Mucosa of stomach (tissue), 1 donor: ENCODE results near the gene STK32A.

Experiments
- H3K27me3 ChIP-seq: one replicate; pipeline ENCODE4 v1.7.0; 2013; ENCODE audit warnings: mild to moderate bottlenecking, low read length; ENCODE audit not compliant: control insufficient read depth, insufficient read depth
- H3K36me3 ChIP-seq: one replicate; pipeline ENCODE4 v1.7.0; 2013; ENCODE audit warnings: low read length; ENCODE audit not compliant: control insufficient read depth, insufficient read depth
- H3K4me1 ChIP-seq: one replicate; pipeline ENCODE4 v1.7.0; 2013; ENCODE audit warnings: mild to moderate bottlenecking, low read length; ENCODE audit not compliant: control insufficient read depth, insufficient read depth
- H3K4me3 ChIP-seq: one replicate; pipeline ENCODE4 v1.7.0; 2013; ENCODE audit warnings: low read length
- H3K9ac ChIP-seq: one replicate; pipeline ENCODE4 v1.7.0; 2013; ENCODE audit warnings: mild to moderate bottlenecking, low read length, moderate library complexity
- H3K9me3 ChIP-seq: one replicate; pipeline ENCODE4 v1.7.0; 2013; ENCODE audit warnings: mild to moderate bottlenecking, low read length, moderate library complexity; ENCODE audit not compliant: control insufficient read depth
- donor health status: Pancreatic carcinoma.

STK32A gene

DNA sequence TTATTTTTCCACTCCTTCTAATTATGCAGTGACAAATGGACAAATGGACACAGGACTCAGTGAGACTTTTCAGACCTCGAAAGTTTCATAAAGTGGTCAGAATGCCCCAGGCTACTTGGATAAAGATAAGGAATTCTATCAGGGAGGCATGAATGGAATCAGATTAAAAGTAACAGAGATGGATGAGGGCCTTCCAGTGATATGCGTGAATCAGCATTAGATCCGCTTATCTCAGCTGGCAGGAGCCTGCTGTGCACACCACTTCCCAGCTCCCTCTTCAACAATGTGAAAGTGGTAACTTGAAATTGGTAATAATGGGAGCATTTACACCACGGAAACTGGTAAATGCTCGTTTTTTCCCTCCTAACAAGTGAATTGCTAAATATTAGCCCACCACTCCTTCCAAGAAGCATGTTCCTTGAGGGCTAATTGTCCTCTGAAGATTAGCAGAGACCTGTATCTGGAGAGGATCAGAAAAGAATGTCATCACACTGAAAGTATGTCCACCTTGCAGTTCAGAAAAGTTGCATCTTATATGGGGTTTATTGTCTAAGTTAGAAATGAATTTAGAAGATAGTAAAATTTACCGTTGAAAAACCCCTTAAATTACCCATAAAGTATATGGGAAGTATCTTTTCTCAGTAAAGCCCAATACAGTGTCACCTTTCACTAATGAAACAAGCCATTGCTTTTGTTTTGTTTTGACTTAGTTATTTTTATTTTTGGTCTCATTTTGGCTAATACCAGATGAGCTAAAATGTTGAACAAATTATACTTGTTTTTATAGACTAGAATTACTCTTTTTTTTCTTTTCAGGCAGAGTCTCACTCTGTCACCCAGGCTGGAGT, 149.7 kb downstream of the STK32A start:
- no peaks in the 10 kb centered on the region for H3K36me3 ChIP-seq
- H3K27me3 ChIP-seq = no peaks in the 10 kb centered on the region
- no peaks in the 10 kb centered on the region for H3K4me1 ChIP-seq
- no peaks in the 10 kb centered on the region for H3K9me3 ChIP-seq
- no peak overlapping the region for H3K9ac ChIP-seq
- no peak overlapping the region for H3K4me3 ChIP-seq

DNA sequence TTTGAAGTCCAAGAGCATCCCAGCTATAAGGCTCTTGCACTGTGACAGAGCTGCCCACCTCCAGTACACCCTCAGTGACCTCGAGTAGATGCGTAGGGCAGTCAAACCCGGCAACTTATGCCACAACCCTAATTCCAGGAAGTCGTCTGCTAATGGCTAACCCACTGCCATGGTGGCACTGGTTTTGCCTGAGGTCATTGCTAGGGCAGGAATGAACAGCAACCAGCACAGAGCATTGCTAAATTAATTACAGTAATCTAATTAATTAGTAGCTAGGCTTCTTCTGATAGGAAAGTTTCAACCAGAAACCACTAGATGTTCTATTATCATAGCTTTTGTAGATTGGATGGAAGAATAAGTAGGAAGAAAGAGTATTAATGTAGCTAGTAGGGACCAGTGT, 152.3 kb downstream of the STK32A start:
- no peak overlapping the region for H3K9ac ChIP-seq
- H3K36me3 ChIP-seq = no peaks in the 10 kb centered on the region
- H3K4me3 ChIP-seq = no peak overlapping the region
- H3K9me3 ChIP-seq = no peaks in the 10 kb centered on the region
- no peaks in the 10 kb centered on the region for H3K27me3 ChIP-seq
- no peaks in the 10 kb centered on the region for H3K4me1 ChIP-seq

DNA sequence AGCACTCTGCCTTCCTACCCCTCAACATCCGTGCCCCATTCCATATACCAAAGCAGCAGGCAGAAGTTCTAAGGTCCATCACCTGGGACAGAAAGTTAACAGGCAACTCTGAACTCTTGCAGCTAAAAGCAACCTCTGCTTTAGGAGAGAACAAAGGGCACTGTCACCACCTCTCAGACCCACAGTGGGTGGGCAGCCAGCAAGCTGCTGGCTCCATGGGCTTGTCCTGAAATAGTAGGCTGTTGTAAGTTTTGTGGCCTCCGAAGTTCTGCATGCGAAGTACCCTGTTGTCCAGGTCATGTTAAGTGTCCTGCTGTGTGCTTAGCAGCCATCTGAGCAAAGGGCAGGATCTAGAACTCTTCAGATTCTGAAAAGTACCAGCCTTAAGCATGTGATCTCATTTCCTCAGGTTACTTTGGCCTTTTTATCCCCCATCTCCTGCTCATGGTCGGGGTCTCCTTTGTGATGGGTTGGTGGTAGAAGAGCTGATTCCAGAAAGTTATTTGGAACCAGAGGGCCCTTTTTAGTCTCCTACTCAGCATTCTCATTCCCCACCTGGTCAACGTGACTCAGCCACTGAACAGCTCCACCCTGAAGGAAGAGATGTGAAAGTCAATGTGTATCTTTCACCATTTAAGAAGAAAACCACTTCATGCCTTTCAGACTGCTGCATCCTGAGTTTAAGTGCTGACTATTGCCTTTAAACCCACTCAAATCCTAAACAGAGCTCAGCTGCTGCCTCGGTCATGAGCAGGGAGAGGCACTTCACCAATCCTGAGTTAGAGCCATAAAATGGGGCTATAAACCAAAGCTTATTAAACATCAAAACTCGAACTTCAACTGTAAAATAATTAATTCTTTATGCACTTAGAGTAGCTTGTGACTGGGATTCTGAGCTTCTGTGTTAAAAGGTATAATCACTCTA, 153.6 kb downstream of the STK32A start:
- Histone ChIP-seq H3K9ac (no peak overlapping the region), H3K27me3 (no peaks in the 10 kb centered on the region), H3K9me3 (no peaks in the 10 kb centered on the region), H3K4me1 (no peaks in the 10 kb centered on the region), H3K36me3 (no peaks in the 10 kb centered on the region), H3K4me3 (no peak overlapping the region)

DNA sequence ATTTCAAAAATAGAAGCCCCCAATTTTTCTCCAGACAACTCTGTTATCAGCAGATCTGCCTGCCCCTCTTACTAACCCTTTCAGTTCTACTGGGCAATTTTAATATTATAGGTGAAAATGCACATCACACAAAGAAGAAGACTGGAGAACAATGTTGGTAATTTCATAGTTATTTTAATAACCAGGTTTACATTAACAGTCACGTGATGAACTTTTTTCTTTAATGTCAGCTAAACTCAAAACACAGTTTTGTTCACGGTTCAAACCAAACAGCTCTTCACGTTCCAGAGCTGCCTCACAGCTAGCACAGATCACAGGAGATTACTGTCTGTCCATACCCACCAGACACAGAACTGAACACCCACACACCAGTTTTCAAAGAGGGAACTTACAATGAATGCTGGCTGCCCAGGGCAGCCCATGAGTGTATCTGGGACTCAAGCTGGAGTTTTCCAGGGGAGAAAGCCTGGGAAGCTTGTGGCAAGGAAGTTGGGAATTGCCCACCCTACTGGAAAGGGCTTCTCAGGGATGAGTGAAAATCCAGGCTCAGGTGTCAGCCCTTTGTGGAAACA, 155.9 kb downstream of the STK32A start:
- H3K36me3 ChIP-seq = no peaks in the 10 kb centered on the region
- no peaks in the 10 kb centered on the region for H3K4me1 ChIP-seq
- no peak overlapping the region for H3K9ac ChIP-seq
- no peaks in the 10 kb centered on the region for H3K27me3 ChIP-seq
- no peak overlapping the region for H3K4me3 ChIP-seq
- H3K9me3 ChIP-seq = no peaks in the 10 kb centered on the region

DNA sequence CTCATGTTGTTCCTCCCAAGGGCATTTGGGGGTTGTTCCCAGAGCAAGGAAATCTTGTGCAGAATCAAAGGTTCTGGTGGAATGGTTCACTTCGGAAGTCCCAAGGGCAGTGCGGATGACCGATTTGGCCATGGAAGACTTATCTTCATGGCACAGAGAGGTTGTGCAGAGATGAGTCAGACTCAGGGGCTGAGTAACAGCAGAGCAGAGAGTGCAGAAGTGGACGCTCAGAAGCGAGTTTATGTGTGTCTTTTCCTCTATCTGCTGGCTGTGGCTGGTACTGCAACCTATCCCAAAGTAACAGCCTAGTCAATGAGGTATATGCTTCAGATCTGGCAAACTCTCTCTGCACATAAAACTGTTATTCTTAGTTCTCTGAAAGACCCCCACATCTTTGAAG, 157.0 kb downstream of the STK32A start:
- H3K27me3 ChIP-seq = no peaks in the 10 kb centered on the region
- no peak overlapping the region for H3K4me3 ChIP-seq
- no peaks in the 10 kb centered on the region for H3K4me1 ChIP-seq
- no peaks in the 10 kb centered on the region for H3K36me3 ChIP-seq
- no peaks in the 10 kb centered on the region for H3K9me3 ChIP-seq
- no peak overlapping the region for H3K9ac ChIP-seq

DNA sequence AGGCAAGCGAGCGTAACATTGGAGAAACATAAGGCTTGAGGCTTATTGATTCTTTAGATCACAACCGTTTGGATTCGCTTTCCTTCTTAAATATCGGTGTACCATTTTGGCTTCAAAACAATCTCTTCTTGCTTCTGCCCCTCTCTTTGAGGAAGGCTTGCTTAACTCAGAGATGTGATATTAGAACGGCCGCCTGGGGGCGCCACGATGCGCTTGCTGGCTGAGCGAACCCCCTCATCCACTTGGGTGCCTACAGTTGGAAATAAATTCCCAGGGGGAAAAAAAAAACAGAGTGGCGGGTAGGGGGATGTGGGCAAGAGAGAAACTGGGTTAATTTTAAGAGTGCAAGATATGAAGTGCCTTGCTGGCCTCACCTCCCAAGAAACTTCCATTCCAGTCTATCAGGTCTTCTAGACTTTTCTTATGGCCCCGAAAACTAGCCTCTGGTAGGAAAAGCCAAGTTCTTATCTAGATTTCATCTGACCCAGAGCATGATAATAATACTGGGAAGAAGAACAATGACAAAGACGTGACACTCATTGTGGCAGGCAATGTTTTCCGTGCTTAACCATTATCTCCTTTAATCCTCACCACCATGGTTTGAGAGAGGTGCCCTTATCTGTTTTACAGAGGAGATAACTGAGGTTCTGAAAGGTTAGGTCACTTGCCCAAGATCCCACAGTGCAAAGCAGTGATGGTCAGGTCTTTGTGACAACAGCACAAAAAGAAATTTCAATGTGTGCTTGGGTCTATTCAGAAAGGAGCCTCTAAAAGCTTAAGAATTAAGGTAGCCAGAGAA, 159.2 kb downstream of the STK32A start:
- H3K4me1 ChIP-seq = no peaks in the 10 kb centered on the region
- no peaks in the 10 kb centered on the region for H3K27me3 ChIP-seq
- H3K4me3 ChIP-seq = no peak overlapping the region
- no peak overlapping the region for H3K9ac ChIP-seq
- no peaks in the 10 kb centered on the region for H3K36me3 ChIP-seq
- no peaks in the 10 kb centered on the region for H3K9me3 ChIP-seq

DNA sequence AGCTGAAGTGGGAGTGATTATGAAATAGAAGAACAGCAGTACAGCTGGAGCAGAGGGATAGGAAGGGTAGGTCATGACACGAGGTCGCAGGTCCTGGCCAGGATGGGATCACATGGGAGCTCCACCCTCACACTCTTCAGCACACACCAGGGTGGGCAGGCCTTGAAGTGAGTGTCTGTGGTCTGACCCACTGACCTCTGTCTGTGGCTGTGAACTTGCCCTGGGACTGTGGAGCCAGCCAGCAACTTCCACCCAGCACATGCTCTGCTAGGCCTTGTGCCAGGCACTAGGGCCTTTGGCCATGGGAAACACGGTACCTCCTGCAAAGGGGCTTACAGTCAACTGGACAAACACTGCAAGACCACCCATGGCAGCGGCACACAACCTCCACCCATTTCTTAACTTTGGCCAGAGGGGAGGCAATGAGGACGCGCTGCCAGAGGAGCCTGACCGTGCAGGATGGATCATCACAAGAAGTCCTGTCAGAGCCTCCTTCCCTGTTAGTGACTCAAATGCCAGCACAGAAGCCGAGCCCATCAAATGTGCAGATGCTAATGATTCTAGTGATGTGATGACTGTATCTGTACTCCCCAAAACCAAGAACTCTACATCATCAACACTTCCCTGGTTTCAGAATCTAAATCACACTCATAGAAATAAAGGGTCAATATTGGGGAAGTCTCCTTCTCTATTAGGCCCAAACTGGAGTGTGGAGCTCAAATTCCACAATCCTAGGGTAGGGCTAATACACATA, 161.4 kb downstream of the STK32A start:
- Histone ChIP-seq H3K4me1 (no peaks in the 10 kb centered on the region), H3K36me3 (no peaks in the 10 kb centered on the region), H3K4me3 (no peak overlapping the region), H3K9me3 (no peaks in the 10 kb centered on the region), H3K27me3 (no peaks in the 10 kb centered on the region), H3K9ac (no peak overlapping the region)

DNA sequence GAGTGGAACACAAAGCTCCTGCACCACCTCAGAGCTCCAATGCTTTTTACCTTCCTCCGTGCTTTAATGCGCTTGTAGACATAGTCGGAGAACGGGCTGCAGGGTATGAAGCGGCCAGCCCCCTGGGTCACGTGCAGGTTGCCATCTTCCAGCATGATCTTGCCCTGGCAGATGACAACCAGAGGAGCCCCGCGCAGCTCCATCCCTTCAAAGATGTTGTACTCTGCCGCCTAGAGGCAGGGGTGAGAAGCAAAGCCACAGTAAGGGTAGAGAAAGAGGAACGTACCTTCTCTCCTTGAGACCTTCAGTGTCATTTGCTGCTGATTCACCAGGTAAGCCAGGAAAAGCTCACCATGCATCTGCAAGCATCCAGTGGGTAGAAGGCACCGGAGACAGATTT, 162.8 kb downstream of the STK32A start:
- no peaks in the 10 kb centered on the region for H3K36me3 ChIP-seq
- no peaks in the 10 kb centered on the region for H3K27me3 ChIP-seq
- H3K9ac ChIP-seq = no peak overlapping the region
- no peaks in the 10 kb centered on the region for H3K9me3 ChIP-seq
- no peaks in the 10 kb centered on the region for H3K4me1 ChIP-seq
- no peak overlapping the region for H3K4me3 ChIP-seq

DNA sequence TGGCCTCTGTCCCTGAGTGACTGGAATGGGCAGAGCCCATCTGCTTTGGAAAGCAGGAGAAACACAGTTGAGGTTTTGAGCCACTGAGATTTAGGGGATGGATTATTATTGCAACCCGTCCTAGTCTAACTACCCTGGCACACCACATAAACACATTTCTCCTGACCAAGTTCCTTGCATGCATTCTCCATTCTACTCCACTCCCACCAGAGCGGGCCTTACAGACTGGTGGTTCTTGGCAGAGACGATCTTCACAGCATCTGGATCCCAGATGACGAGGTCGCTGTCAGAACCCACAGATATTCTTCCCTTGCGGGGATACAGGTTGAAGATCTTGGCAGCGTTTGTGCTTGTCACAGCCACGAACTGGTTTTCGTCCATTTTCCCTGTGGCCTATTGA, 164.0 kb downstream of the STK32A start:
- Histone ChIP-seq H3K9ac (no peak overlapping the region), H3K4me3 (no peak overlapping the region), H3K36me3 (no peaks in the 10 kb centered on the region), H3K4me1 (peaks cover 3% of the 10 kb centered on the region), H3K9me3 (no peaks in the 10 kb centered on the region), H3K27me3 (no peaks in the 10 kb centered on the region)

DNA sequence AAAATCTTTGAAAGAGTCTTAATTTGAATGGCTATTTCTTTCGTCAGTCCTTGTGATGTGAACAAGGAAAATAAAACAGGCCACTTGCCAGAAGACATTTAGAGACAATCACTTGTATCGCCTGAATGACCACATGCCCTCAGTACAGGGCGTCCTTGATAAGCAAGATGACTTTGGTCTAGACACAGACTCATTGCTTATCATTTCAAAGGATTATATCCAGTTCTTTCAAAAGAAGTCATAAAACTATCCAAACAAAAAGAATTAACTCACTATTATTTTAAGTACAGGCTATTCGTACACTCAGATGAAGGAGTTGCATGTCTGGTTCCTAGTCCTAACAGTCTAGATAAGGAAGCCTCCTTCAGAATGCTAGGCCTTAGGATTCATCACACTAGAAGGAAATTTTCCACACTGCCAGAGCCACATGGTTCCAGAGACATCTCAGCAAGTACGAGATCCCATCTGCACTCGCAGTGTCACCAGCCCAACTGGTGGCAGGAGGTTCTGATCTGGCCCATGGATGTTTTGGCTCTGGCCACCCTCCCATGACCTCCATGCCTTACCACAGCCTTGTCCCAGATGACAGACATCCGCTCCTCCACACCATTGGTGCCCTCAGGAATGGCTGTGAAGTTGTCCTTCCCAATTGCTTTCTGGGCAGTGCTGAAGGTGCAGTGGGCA, 165.4 kb downstream of the STK32A start:
- Histone ChIP-seq H3K4me1 (peaks cover 10% of the 10 kb centered on the region), H3K4me3 (no peak overlapping the region), H3K9me3 (no peaks in the 10 kb centered on the region), H3K27me3 (no peaks in the 10 kb centered on the region), H3K9ac (no peak overlapping the region), H3K36me3 (no peaks in the 10 kb centered on the region)

DNA sequence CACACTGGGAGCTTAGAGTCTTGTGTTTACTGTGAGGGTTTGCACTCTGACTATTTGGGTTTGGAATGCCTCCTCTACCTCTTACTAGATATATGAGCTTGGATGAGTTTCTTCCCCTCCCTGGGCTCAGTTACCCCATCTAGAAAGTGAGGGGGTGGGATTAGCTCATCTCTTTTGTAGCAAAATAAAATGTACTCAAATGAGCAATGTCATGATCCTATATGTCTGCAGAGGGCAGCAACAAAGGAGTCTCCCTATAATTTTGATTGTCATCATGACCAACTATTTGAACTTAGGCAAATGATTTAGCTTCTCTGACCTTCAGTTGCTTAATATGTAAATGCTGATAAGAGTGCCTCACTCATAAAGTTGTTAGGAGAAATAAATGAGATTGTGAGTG, 166.1 kb downstream of the STK32A start:
- Histone ChIP-seq H3K9me3 (no peaks in the 10 kb centered on the region), H3K9ac (no peak overlapping the region), H3K36me3 (no peaks in the 10 kb centered on the region), H3K4me1 (peaks cover 10% of the 10 kb centered on the region), H3K27me3 (no peaks in the 10 kb centered on the region), H3K4me3 (no peak overlapping the region)
